Measurements from ENCODE around the gene EMP1. TPM values are rescaled to one million over a fixed set of nuclear protein-coding genes. Genes with fewer than 3 reads are reported as not detected.

EMP1 gene, protein sequence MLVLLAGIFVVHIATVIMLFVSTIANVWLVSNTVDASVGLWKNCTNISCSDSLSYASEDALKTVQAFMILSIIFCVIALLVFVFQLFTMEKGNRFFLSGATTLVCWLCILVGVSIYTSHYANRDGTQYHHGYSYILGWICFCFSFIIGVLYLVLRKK
- total RNA-seq (2014; rRNA removed; shearing (Covaris generic)): 58.8 and 248 TPM in 2 replicates
- polyA plus RNA-seq (2015; cell fraction: cytosol; rRNA removed): 380 and 384 TPM in 2 replicates
- polyA plus RNA-seq (2015; cell fraction: nucleus; rRNA removed): 358 and 396 TPM in 2 replicates

DNA sequence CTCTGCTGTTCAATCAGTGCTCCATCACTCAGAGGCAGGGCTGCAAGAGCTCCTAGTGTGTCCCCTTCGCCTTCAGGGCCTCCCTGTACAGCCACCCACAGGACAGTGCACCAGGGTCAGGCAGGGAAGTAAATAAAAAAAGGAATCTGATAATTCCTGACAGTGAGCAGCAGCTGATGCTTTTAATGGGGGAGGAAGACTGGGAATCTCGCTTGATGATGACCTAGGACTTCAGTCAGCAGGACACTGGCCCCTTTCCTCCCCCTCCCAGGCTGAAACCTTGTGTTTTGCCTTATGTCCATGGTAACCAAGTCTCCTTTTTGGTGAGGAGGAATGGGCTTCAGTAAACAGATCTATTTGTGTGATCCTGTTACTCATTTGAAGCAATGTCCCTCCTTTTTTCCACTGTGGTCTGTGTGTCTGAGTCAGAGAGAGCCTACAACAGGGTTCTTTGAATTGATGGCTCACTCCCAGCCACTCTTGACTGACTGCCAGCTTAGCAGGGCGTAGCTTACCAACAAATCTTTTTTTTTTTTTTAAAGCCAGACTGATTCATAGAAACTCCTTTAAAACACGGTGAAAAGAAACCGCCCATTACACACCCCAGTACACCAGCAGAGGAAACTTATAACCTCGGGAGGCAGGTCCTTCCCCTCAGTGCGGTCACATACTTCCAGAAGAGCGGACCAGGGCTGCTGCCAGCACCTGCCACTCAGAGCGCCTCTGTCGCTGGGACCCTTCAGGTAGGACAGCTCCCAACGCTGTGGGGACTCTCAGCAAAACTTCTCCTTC, at the start of gene EMP1:
Gene EMP1 (plus strand): TSS at position 597 of the 792 bp plus-strand sequence. CDS start 14,785 bp downstream, outside the sequence.
- peak; percentile 100 for DNase-seq (ENCODE audit: low read depth)

DNA sequence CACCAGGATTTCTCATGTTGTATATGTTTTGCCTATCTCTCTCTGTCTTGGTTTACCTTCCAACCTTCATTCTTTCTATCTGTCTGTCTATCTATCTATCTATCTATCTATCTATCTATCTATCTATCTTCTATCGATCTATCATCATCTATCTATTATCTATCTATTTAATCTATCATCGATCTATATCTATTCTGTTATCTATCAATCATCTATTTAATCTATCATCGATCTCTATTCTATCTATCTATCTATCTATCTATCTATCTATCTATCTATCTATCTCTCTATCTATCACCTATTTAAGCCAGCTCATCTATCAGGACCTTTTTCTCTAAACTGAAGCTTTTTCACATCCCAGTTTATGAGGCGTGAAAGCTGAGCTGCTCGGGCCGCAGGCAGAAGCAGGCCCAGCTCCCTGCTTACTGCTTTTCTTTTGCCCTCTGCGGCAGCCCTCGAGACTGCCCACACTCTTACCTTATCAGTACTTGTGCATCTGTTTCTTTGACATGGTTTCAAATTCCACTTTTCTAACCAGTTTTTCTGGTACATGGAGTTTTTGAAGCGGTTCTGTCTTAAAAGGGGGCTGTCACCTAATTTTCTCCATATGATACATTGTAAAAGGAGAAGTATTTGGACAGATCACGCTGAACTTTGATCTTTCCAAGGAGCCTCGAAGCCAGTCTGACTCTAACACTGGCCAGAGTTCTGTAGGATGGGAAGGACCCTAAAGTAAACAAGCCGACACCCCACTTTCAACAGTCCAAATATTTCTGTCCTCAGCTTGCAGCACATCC, 48.6 kb upstream of the EMP1 start:
- no peak for DNase-seq (ENCODE audit: low read depth)

DNA sequence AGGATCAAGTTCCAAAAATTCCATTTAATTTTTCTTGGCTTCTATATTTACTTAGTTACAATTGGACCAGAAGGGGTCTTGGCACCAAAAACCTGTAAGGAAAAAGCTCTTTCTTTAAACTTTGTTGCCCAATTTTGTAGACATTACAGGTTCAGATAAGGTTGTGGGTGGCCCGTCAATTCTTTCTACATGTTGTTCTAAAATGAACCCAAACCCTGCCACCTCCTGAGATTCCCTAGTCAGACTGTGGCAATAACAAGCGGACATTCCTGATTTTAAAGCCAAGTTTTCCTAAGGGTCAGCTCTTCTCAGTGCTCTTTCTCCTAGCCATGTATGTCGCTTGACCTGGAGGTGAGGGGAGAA, 48.1 kb upstream of the EMP1 start:
- DNase-seq (ENCODE audit: low read depth): no peak

DNA sequence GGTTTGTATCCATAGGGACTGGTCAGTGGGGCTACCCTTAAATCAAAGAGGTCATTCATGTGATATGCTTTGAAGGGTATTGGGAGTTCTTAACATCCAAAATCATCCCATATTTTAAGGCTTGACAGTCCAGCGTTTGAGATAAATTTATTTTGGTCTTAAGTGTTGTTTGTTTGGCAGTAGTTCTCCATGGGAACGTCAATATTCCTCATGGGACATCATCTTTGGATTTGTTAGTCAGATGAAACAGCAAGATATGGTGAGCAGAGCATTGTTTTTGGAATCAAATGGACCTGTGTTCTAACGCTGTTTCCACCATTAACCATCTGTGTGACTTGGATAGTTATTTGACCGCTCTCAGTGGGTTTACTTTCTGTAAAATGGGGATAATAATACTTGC, 47.1 kb upstream of the EMP1 start:
- DNase-seq (ENCODE audit: low read depth): no peak

DNA sequence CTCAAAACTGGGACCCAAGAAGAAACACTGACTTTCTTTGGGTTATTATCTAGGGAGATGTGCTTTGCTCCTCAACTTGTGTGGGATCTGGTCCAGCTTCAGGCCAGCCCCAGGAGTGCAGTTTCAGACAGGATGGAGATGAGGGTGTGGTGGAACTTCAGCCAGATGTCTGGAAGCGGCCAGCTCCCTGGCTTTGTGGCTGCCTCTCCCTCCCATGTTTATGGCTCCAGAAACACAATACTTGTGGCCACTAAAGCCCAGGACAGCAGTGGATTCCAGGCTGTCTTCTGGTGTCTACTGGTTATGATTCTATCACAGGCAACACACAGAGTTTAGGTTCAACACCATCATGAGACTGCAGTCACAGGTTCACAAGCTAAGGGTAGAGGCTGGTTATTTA, 44.2 kb upstream of the EMP1 start:
- DNase-seq (ENCODE audit: low read depth): no peak

DNA sequence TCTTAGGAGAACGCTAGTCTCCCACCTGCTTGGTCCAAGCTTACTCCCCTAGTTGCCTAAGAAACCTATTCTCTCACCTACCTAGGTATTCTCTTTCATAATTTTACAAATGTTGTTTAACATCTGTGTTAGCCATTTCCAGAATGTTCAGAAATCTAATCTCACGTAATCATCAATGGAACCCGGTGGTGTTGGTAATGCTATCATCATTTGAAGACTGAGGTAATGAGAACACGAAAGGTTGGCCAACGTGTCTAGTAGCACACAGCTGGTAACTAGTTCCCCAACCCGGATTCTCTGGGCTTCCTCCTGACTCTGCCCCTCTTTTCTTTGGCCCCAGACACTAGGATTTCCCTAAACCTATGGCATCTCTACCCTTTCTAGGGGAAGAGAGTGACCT, 43.8 kb upstream of the EMP1 start:
- DNase-seq (ENCODE audit: low read depth): no peak

DNA sequence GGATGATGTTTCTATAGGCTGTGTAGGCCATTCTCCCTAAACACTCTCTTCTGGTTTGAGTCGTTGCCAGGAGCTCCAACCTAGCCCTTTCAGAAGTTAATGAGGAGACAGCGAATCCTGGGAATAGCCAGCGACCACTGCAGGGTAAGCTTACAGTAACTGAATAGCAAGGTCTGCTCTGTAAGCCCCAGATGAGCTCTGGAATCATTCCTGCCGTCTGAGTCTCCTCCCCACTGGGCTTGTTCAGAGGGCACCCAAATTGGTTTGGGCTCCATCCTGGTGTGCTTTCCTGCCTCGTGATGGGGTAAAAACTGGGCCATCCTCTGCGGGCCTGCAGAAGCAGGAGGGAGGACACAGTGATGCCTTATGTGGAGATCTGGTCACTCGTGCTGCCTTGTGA, 43.3 kb upstream of the EMP1 start:
- no peak for DNase-seq (ENCODE audit: low read depth)

DNA sequence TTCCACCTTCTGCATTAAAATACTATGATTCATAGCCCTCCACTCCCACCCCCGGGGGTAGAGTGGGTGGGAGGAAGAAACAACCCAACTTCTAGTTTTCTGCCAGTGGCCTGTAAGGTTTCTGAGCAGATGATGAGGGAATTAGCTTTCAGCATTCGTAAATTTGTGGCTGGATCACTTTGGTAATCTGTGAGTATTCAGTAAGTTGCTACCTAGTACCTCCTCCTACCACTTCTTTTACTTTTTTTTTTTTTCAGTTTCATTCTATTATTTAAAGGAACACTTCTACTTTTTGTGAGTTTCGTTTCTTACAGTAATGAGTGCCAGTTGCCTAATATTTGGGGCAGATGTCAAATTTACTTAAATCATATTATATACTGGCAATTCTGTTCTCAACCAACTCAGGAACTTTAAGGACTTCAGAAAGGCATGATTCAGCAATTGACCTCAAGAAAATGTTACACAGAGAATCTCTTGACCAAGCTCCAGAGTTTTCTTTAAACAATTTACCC, 42.4 kb upstream of the EMP1 start:
- DNase-seq (ENCODE audit: low read depth): no peak

DNA sequence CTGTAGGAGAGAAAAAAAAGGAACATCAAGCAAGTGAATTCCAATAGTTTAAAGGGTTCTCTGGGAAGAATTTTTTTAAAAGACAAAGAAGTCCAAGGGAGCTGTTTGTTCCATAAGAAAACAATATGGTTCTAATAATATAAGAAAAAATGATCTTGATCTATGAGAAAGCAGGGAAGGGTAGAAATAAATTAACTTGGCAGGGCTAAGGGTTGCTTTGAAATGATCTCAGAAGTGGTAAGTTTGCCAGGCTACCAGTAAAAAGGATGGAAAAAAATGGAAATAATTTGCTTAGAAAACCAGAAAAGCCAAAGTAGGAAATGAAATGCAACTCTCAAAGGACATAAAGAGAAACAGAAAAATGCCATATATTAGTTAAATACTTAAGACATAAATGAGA, 41.7 kb upstream of the EMP1 start:
- DNase-seq (ENCODE audit: low read depth): no peak

DNA sequence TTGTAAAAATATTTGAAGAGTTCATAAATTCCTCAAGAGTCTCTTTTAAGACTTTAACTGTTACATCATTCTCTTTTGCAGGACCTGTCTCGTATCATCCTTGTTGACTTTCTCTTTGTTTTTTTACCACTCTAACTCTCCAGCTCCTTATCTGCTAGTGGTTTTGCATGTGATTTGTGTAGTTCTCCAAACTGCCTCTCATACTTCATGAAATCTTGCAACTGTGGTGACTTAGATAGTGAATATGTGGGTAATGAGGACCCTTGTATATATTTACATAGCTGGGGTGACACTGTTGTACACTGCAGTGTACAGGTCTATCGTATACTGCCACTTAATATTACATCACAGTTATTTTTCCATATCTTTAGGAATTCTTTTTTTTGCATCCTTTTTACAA, 40.2 kb upstream of the EMP1 start:
- DNase-seq (ENCODE audit: low read depth): no peak

DNA sequence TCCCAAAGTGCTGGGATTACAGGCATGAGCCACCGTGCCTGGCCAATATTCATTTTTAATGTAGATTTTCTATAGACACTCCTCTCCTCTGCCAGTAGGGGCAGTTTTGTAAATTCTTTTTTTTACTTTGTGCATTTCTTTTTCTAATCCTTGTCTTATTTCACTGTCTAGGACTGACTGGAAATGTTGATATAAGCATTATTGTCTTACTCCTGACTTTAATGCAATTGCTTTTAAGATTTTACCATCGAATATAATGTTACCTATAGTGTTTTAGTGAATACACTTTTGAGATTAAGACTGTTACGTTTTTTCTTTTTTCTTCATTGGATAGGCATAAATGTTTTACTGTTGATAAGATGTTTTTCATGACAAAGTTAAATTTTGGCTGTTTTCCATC, 35.4 kb upstream of the EMP1 start:
- no peak for DNase-seq (ENCODE audit: low read depth)

DNA sequence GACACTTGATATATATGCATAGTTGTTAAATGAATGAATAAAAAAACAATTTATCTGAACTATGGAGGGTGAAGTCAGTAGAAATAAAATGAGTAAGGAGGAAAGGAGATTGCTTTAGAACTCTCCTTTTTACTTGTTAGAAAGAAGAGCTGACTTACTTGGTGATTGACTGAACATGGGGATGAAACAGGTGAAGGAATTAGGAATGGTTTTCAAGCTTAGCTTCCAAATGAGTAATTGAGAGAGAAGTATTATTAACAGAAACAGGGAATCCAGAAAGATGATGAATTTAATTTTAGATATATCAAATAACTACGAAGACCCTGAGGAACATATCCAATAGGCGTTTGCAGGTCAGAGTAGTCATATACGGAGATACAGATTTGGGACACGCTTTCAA, 33.6 kb upstream of the EMP1 start:
- no peak for DNase-seq (ENCODE audit: low read depth)

DNA sequence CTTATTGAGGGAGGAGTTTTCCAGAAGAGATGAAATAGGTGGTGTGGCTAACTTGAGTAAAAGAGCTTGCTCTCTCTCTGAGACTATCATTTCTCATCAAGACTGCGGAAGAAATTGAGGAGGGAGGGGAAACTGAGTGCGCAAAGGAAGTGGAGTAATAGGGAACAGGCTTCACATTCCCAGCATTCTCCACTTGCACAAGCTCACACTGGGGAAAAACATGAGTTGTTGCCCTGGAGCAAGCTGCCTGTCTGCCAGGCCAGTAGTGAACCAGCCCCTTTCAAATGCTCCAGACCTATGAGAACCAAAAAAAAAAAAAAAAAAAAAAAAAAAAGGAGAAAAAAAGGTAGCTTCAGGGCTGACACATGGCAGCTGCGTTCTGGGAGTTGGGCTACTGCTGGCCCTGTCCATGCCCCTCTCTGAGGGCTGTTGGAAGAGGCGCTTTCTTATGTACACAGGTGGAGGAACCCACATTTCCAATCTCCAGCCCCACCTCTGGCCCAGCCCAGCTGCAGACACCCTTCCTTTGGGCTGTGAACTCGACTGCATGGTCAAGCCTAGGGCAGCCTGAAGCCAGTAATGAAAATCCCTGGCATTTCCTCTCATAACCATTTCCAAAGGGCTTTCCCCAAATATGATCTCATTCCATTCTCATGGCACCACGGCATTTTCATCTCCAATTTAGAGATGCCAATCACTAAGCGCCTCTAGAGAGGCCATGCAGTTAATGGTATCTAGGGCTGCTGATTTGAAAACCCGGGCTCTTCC, 32.5 kb upstream of the EMP1 start:
- no peak for DNase-seq (ENCODE audit: low read depth)

DNA sequence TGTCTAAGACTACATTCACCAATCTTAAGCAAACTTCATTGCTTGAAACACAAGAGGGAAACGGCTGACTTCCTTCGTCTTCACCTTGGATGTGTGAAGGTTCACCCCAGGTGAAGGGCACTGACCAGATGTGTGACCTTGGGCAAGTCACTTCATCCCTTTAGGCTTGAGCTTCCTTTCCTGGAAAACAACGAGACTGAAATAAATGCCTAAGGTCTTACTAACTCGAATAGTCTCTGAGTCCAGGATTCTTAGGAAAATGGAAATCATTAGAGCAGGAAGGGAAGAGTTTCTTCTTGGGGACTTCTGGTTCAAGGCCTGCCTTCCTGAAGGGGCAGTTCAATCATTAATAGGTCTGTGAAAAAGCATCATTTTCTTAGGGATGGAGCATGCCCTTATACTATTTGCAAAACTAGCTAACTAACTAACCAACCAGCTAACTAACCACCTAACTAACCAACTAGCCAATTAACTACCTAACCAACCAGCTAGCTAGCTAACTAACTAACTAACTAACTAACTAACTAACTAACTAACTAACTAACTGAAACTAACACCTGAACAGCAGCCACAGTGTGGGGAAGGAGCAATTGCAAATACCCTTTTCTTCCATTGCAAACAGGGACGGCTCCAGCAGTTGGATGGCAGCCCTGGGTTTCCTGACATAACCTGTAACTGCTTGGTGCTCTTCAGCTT, 31.5 kb upstream of the EMP1 start:
- DNase-seq (ENCODE audit: low read depth): no peak

DNA sequence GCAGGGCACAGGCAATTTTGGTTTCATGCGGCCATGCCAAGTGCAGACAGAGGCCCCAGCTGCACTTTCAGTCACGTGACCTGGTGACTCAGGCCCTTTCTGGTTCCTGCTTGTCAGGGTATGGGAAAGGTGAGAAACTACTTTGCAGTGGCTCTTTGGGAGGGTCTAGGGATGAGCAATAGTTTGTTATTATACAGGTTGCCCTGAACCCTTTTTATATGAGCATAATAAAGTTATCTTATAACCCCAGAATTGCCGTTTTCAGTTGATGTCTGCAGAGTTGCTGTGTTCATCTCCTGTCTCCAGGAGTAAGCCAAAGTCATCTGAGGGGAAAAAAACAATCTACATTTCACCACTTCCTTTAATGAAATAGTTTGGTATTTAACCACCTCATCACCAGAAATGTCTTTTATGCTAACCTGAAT, 30.9 kb upstream of the EMP1 start:
- peak; percentile 91 for DNase-seq (ENCODE audit: low read depth)

DNA sequence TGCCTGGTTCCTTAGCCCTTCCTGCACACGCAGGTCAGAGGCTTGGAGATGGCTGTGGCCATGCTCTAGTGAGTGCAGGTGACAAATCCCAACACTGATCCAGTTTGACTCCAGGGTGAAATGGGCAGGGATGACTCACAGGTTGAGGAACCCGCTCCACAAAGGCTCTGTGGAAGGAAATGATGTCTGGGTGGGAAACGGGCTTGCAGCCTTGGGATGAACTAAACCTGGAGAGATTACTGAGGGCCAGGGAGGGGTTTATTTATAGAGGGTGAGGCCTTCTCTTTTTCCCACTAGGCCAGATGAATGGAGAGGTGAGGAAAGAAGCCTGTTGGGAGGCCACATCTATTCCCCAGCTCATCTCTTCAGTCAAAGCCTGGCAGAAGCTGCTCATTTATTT, 29.3 kb upstream of the EMP1 start:
- peak; percentile 90 for DNase-seq (ENCODE audit: low read depth)

DNA sequence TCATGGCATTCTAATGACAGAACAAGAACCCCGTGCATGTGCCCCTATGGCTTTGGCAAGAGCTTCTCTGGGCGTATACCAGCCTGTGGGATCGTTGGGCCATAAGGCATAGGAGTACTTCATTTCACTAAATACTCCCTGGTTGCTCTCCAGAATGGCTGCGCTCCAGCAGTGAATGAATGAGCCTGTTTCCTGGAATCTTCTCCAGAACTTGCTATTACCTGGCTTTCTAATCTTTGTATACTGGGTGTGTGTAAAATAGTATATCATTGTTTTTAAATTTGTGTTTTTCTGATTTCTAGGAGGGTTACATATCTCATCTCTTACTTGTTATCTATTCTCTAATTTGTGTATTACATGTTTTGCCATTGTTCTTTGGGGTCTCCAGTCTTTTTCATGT, 28.6 kb upstream of the EMP1 start:
- no peak for DNase-seq (ENCODE audit: low read depth)

DNA sequence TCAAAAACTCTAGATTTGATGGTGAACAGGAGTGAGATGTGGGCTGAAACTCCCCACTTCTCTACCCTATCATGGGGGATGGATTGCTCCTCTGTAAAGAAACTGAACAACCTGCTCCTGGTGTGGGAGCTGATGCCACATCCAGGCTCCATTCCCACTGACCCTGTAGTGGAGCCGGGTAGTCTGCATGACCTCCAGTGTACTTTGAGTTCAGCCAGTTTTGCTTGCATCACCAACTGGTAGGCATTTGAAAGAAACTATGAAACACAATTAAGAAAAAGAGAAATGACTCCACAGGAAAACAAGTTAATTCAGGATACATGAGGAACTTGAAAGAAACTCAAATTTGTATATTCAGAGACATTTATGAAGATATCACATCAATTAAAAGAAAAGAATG, 27.3 kb upstream of the EMP1 start:
- no peak for DNase-seq (ENCODE audit: low read depth)

DNA sequence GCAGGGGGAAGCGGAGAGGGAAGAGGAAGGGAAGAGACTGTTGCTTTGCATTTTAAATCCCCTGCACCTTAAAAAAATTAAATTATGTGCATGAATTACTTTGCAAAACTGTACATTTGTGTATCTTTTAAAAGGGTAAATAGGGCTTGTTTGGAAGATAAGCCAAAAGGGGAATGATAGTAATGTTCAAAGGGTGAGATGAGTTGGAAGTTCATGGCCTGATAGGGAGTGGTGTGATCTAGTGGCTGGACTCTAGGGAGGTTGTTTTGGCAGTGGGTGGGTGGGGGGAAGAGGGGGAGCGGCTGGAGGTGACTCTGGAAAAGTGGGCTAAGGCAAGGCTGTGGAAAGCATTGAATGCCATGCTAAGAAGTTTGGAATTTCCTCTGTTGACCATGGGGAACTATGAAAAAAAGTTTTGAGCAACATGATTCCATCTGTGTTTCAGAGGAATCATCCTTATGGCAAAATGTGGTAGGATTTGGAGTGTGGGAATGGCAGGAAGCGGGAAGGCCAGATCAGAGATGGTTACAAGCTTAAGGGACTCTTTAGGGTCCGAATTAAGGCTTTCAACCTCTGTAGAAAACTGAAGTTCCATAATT, 25.5 kb upstream of the EMP1 start:
- DNase-seq (ENCODE audit: low read depth): no peak
